KOPT-K1 (cell line): ENCODE results near the gene IRF5.
"Not testable (repeated sequence)": the region's sequence is repeated elsewhere in the genome, so short reads cannot be mapped to it uniquely, and the experiment has no call there.

Source experiments
- H3K27ac ChIP-seq: fragments of 200-600 bp; sonication (generic); 2 replicates; pipeline ENCODE4 v1.5.1; 2016; ENCODE audit warnings: antibody characterized with exemption, mild to moderate bottlenecking, low read depth, low read length; ENCODE audit not compliant: poor library complexity, severe bottlenecking
- H3K36me3 ChIP-seq: fragments of 200-600 bp; sonication (generic); 2 replicates; pipeline ENCODE4 v1.5.1; 2017; ENCODE audit warnings: antibody characterized with exemption, mild to moderate bottlenecking, low read length, moderate library complexity; ENCODE audit not compliant: insufficient read depth
- H3K9me3 ChIP-seq: fragments of 200-600 bp; sonication (generic); 2 replicates; pipeline ENCODE4 v1.5.1; 2017; ENCODE audit warnings: antibody characterized with exemption, low read length, mild to moderate bottlenecking; ENCODE audit not compliant: insufficient read depth, poor library complexity, severe bottlenecking

IRF5 gene

GRCh38 chr7:128902761-128903585 lies 34.8 kb upstream of the IRF5 start:
- no peaks in the 10 kb centered on the region for H3K36me3 ChIP-seq
- H3K27ac ChIP-seq, result no peak overlapping the region

GRCh38 chr7:128903621-128904361 lies 33.9 kb upstream of the IRF5 start:
- no peaks in the 10 kb centered on the region for H3K36me3 ChIP-seq
- H3K27ac ChIP-seq, result no peak overlapping the region
- H3K9me3 ChIP-seq, result peaks cover 16% of the 10 kb centered on the region

More at GRCh38 chr7:128902761-128903585, 34.8 kb upstream of the IRF5 start:
- H3K9me3 ChIP-seq, result peaks cover 23% of the 10 kb centered on the region

GRCh38 chr7:128904381-128905197 lies 33.1 kb upstream of the IRF5 start:
- H3K9me3 ChIP-seq, result peaks cover 8% of the 10 kb centered on the region
- no peak overlapping the region for H3K27ac ChIP-seq
- H3K36me3 ChIP-seq, result no peaks in the 10 kb centered on the region

- no peaks in the 10 kb centered on the region for H3K36me3 ChIP-seq
- no peaks in the 10 kb centered on the region for H3K9me3 ChIP-seq
- no peak overlapping the region for H3K27ac ChIP-seq
Measured at GRCh38 chr7:128906001-128906765, 31.5 kb upstream of the IRF5 start.

- no peak overlapping the region for H3K27ac ChIP-seq
- H3K9me3 ChIP-seq, result no peaks in the 10 kb centered on the region
- H3K36me3 ChIP-seq, result no peaks in the 10 kb centered on the region
Measured at GRCh38 chr7:128906766-128907559, 30.8 kb upstream of the IRF5 start.

- Histone ChIP-seq H3K36me3 (no peaks in the 10 kb centered on the region), H3K9me3 (no peaks in the 10 kb centered on the region), H3K27ac (no peak overlapping the region)
Measured at GRCh38 chr7:128908750-128909624, 28.7 kb upstream of the IRF5 start.

- Histone ChIP-seq H3K27ac (no peak overlapping the region), H3K9me3 (no peaks in the 10 kb centered on the region), H3K36me3 (no peaks in the 10 kb centered on the region)
Measured at GRCh38 chr7:128909625-128910568, 27.8 kb upstream of the IRF5 start.

- Histone ChIP-seq H3K36me3 (no peaks in the 10 kb centered on the region), H3K27ac (no peak within 1 kb of the TSS)
Measured at GRCh38 chr7:128910569-128910945, 27.2 kb upstream of the IRF5 start, which contains the start of gene KCP. KCP (minus strand) TSS chr7:128910709; CDS start chr7:128910676, 33 bp downstream.

GRCh38 chr7:128911423-128912031 lies 26.2 kb upstream of the IRF5 start:
- Histone ChIP-seq H3K9me3 (no peaks in the 10 kb centered on the region), H3K27ac (no peak overlapping the region), H3K36me3 (no peaks in the 10 kb centered on the region)

More at GRCh38 chr7:128910569-128910945, 27.2 kb upstream of the IRF5 start, which contains the start of gene KCP:
- H3K9me3 ChIP-seq, result no peaks in the 10 kb centered on the region

- Histone ChIP-seq H3K36me3 (no peaks in the 10 kb centered on the region), H3K27ac (no peak overlapping the region), H3K9me3 (no peaks in the 10 kb centered on the region)
Measured at GRCh38 chr7:128912281-128912680, 25.4 kb upstream of the IRF5 start.

- H3K36me3 ChIP-seq, H3K9me3 ChIP-seq, H3K27ac ChIP-seq: not testable (repeated sequence)
Measured at GRCh38 chr7:128912709-128913495, 24.8 kb upstream of the IRF5 start.
